ENCODE results near the gene CIAPIN1.

The CIAPIN1 gene

GRCh38 chr16:57383276-57384247 lies 63.6 kb downstream of the CIAPIN1 start:
- DNase-seq (ENCODE audit: low read depth in 3 of 3, low spot score in 1 of 3), result no peak

- no peak for DNase-seq (ENCODE audit: low read depth in 3 of 3, low spot score in 1 of 3)
These were observed 64.5 kb downstream of the CIAPIN1 start for GRCh38 chr16:57382535-57383275.

GRCh38 chr16:57381791-57382534 lies 65.2 kb downstream of the CIAPIN1 start:
- DNase-seq (ENCODE audit: low read depth in 3 of 3, low spot score in 1 of 3), result no peak

DNA sequence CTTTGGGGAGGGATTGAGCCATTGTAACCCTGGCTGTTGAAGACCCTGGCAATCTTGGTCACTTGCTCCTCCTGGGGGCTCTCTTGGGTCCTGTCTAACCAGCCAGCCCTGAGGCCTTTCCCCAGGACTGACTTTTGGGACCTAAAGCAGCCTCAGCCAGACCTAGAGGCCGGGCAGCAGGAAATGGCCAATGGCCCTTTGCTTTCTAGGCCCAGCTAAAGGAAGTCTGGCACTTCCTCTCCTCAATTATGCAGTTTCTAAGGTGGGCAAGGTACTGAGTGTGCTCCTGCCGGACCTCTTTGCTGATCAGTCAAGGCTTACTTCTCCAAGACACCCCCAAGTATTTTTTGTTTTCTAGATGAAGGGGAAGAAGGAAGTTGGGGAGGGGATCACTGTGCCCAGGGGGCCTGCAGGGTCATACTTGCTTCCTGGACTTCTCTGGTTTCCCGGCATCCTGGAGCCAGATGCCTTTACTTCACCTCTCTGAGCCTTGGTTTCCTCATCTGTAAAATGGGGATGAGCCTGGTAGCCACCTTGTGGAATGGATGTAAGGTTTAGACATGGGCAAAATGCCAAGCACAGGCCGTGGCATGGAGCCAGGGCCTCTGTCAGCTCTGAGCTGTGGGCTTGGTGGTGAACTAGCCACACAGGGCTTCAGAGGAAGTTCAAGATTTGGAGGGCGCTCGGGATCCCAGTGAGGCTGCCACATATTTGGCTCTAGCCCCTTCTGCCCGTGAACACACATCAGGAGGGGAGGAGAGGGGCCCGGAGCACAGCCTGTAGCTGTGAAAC lies 66.3 kb downstream of the CIAPIN1 start:
- no peak for DNase-seq (ENCODE audit: low read depth in 3 of 3, low spot score in 1 of 3)

GRCh38 chr16:57379579-57379978 lies 67.6 kb downstream of the CIAPIN1 start:
- DNase-seq (ENCODE audit: low read depth in 3 of 3, low spot score in 1 of 3), result no peak
